Gastroesophageal sphincter (tissue), 3 donors: ENCODE measurements around the gene LEKR1.

Experiments
- EP300 ChIP-seq: sonication (generic); formaldehyde crosslinking; IDR thresholded peaks from one replicate; pipeline ENCODE4 v1.6.1; 2017; ENCODE audit warnings: antibody characterized with exemption, mild to moderate bottlenecking
- POLR2A ChIP-seq, 2 donors: fragments of 450-650 bp; IDR thresholded peaks; one replicate each; pipeline ENCODE4 v1.6.1; 2017; ENCODE audit warnings: antibody characterized with exemption in 2 of 2, mild to moderate bottlenecking in 2 of 2, moderate library complexity in 1 of 2
- POLR2AphosphoS5 ChIP-seq: sonication (generic); formaldehyde crosslinking; IDR thresholded peaks from one replicate; pipeline ENCODE4 v1.6.1; 2017; ENCODE audit warnings: antibody characterized with exemption
- TF ChIP-seq, protein P1 (sequence below), 4 experiments: fragments of 200-600 bp in 2 of 4; fragments of 450-650 bp in 2 of 4; sonication (generic) in 1 of 4; IDR thresholded peaks; one replicate each; pipeline ENCODE4 v1.5.1; 2017 to 2019; ENCODE audit warnings: antibody characterized with exemption in 4 of 4, mild to moderate bottlenecking in 2 of 4, moderate library complexity in 2 of 4

DNA sequence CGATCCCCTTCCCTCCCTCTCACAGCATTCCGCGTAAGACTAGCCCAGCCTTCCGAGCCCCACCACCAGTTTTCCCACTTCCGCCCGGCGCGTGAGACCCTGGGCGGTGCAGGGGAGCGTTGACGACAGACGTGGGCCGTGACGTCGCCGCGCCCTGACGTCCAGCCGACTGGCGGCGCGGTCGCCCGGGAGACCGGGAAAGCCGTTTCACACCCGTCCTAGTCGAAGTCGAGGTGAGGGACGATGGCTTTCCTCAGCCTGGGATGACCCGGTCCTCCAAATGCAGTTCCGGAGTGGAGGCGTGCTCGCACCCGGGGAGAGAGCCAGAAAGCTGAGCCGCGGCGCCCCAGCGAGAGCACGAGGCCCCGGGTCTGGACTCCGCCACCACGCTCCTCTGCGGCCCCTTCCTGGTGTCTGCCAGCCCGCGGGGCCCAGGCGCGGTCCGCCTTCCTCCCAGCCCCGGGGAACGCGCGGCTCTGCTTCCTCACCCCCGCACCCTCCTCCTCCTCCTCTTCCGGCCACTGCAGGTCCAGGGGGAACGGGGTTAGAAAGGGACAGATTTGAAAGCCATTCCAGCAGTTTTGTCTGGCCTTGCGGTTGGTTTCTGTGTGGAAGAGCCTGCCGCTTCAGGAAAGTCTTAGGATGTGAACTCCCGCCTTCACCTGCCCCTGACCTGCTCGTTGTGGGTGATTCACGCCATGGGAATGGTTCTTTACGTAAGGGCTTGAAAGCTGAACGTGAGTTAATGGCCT is at the start of gene LEKR1:
- TF ChIP-seq POLR2AphosphoS5 (peak; percentile 81), POLR2A (IDR thresholded peaks at IDR 0.05) (peak; percentile 59 to 63), EP300 (peak; percentile 49)
- TF ChIP-seq, protein P1, sequence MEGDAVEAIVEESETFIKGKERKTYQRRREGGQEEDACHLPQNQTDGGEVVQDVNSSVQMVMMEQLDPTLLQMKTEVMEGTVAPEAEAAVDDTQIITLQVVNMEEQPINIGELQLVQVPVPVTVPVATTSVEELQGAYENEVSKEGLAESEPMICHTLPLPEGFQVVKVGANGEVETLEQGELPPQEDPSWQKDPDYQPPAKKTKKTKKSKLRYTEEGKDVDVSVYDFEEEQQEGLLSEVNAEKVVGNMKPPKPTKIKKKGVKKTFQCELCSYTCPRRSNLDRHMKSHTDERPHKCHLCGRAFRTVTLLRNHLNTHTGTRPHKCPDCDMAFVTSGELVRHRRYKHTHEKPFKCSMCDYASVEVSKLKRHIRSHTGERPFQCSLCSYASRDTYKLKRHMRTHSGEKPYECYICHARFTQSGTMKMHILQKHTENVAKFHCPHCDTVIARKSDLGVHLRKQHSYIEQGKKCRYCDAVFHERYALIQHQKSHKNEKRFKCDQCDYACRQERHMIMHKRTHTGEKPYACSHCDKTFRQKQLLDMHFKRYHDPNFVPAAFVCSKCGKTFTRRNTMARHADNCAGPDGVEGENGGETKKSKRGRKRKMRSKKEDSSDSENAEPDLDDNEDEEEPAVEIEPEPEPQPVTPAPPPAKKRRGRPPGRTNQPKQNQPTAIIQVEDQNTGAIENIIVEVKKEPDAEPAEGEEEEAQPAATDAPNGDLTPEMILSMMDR (IDR thresholded peaks at IDR 0.05), result peak in 1 of 4 experiments; percentile 4
